ENCODE measurements around the gene EXOSC1. TPM values are rescaled to one million over a fixed set of nuclear protein-coding genes. Genes with fewer than 3 reads are reported as not detected.
"Not testable (repeated sequence)": the region's sequence is repeated elsewhere in the genome, so short reads cannot be mapped to it uniquely, and the experiment has no call there.

The EXOSC1 gene
- total RNA-seq = 24.6 TPM

DNA sequence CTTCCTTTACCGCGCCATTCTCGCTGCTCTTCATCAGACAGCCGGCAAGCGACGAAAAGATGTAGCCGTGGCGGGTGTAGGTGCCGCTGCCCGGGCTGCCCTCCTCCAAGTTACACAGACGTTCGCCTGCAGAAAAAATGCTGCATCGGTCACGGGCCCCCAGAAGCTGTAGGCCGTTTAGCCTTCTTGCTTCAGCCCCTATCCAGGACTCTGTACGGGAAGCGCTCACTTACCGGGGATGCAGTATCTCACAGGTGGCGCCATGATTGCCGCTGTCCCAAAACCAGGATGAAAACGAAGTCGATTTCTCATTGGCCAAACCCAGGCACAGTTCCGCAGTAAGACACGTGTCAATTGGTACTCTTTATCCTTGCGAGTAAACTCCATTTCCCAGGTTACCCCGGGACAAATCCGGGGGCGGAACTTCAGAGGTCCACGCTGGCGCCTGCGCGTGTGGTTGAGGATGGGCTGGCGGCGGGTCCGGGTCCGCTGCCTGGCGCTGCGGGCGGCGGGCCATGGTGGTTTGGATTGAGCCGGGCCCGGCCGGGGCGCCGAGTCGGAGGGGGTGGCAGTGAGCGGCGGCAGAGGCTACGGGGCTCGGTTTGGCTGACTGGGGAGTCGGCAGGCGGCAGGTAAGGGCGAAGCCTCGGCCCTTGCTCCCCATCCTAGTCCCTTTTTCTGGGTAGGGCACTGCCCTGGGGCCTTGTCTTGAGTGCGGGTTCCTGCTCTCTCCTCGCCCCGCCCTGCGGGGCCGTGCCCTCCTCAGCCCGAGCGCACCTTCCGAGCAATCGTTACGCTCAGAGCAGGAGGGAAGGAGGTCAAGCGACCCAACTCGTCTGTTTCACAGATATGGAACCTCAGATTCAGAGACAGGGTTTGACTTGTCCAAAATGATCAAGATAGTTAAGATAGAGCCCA lies at the start of gene EXOSC1, which contains the start of gene ZDHHC16:
Gene EXOSC1 (minus strand): TSS at position 285 of the 918 bp plus-strand sequence. CDS start 21 bp downstream, at position 264.
Gene ZDHHC16 (plus strand): TSS at position 454 of the 918 bp plus-strand sequence. CDS start 5,501 bp downstream, outside the sequence.
- peaks cover 22% of the 10 kb centered on the region for H3K4me1 ChIP-seq (ENCODE audit: insufficient read depth, low read length)
- peak within 1 kb of the TSS; percentile 65 for H3K4me3 ChIP-seq (ENCODE audit: low read length)
- no peaks in the 10 kb centered on the region for H3K27me3 ChIP-seq (ENCODE audit: insufficient read depth, low read length)
- H3K9me3 ChIP-seq (ENCODE audit: low read depth, low read length) = no peaks in the 10 kb centered on the region

DNA sequence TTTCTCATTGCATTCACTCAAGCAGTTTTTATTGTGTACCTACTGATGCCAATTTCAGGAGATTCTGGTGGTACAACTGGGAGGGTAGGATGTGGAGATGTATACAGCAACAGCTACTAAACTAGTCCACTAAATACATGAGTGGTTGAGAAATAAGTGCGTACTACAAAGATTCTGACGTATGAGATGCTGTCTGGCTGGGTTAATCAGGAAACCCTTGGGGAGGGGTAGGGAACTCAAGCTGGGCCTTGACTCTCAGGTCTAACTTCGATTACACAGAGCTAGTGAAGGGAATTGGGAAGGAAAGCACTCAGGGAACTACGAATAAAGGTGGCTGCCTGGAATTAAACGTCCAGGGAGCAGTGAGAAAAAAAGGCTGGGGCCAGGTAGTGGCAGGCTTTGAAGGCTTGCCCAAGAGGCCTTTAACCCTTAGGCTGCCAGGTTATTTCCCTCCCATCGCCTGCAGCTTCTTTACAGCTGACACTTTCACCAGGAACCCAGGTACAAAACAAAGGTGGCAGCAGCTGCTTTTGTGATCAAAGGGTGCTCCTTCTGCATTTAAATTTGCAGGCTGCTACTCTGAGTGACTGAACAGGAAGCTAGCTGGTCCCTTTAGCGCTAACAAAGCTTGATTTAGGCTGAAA lies 49.2 kb upstream of the EXOSC1 start:
- H3K9me3 ChIP-seq (ENCODE audit: low read depth, low read length) = no peaks in the 10 kb centered on the region
- H3K4me3 ChIP-seq (ENCODE audit: low read length) = no peak overlapping the region
- peaks cover 4% of the 10 kb centered on the region for H3K27me3 ChIP-seq (ENCODE audit: insufficient read depth, low read length)
- peaks cover 35% of the 10 kb centered on the region for H3K4me1 ChIP-seq (ENCODE audit: insufficient read depth, low read length)

- Histone ChIP-seq H3K4me1 (ENCODE audit: insufficient read depth, low read length) (peaks cover 27% of the 10 kb centered on the region), H3K27me3 (ENCODE audit: insufficient read depth, low read length) (no peaks in the 10 kb centered on the region), H3K9me3 (ENCODE audit: low read depth, low read length) (no peaks in the 10 kb centered on the region), H3K4me3 (ENCODE audit: low read length) (no peak overlapping the region)
Measured at GRCh38 chr10:97494151-97494550, 48.3 kb upstream of the EXOSC1 start.

DNA sequence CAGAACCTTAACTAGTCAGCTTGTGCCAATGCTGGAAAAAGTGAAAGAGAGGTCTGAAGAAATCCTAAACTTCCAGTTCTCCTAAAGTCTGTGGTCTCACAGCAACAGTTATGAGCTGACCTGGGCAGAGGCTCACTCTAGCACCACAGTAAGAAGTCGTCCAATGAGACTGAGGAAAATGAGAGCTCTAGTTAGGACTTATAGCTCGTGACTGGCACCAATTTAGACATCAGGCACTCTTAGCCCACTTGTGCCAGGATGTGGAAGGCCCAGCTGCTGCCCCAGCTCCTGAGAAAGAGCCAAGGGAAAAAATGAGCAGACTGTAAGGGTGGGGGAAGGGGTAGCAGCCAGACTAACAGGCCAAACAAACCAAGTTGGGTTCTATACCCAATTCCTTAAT lies 44.8 kb upstream of the EXOSC1 start:
- H3K4me3 ChIP-seq (ENCODE audit: low read length) = no peak overlapping the region
- no peaks in the 10 kb centered on the region for H3K9me3 ChIP-seq (ENCODE audit: low read depth, low read length)

GRCh38 chr10:97485647-97486281 lies 40.0 kb upstream of the EXOSC1 start:
- Histone ChIP-seq H3K27me3 (ENCODE audit: insufficient read depth, low read length) (no peaks in the 10 kb centered on the region), H3K9me3 (ENCODE audit: low read depth, low read length) (no peaks in the 10 kb centered on the region), H3K4me3 (ENCODE audit: low read length) (no peak overlapping the region), H3K4me1 (ENCODE audit: insufficient read depth, low read length) (peaks cover 5% of the 10 kb centered on the region)

More for the DNA sequence above, 44.8 kb upstream of the EXOSC1 start:
- no peaks in the 10 kb centered on the region for H3K27me3 ChIP-seq (ENCODE audit: insufficient read depth, low read length)
- H3K4me1 ChIP-seq (ENCODE audit: insufficient read depth, low read length) = peaks cover 16% of the 10 kb centered on the region

DNA sequence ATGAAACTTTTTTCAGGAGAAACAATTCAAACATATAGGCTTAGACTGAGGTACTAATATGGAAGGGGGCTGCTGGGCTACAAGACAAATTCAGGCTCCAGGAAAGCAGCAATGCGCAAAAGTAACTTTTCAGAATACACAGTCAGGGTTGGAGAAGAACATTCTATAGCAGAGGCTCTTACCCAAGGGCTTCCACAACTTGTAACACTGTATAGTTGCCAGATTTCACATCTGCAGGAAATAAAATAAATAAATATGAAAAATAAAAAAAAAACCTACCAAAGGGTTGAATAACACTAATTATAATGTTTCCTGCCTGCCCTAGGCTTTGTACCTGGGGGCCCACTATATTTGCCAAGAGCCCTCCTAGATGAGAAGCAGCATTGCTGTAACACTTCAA lies 38.1 kb upstream of the EXOSC1 start:
- Histone ChIP-seq H3K27me3 (ENCODE audit: insufficient read depth, low read length) (no peaks in the 10 kb centered on the region), H3K4me1 (ENCODE audit: insufficient read depth, low read length) (no peaks in the 10 kb centered on the region), H3K9me3 (ENCODE audit: low read depth, low read length) (no peaks in the 10 kb centered on the region)

GRCh38 chr10:97483506-97483905 lies 37.7 kb upstream of the EXOSC1 start:
- no peaks in the 10 kb centered on the region for H3K9me3 ChIP-seq (ENCODE audit: low read depth, low read length)

More for the DNA sequence above, 38.1 kb upstream of the EXOSC1 start:
- no peak overlapping the region for H3K4me3 ChIP-seq (ENCODE audit: low read length)

DNA sequence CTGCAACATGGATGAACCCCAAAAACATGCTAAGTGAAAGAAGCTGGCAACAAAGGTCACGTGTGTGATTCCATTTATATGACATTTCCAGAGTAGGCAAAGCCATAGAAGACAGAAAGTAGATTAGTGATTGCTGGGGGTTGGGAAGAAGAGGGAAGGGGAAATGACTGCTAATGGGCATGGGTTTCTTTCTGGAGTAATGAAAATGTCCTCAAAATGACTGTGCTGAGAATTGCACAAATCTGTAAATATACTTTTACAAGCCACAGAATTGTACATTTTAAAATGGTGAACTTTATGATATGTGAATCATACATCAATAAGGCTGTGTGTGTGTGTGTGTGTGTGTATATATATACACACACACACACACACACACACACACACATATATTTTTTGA lies 36.6 kb upstream of the EXOSC1 start:
- Histone ChIP-seq H3K27me3 (ENCODE audit: insufficient read depth, low read length) (no peaks in the 10 kb centered on the region), H3K9me3 (ENCODE audit: low read depth, low read length) (no peaks in the 10 kb centered on the region), H3K4me1 (ENCODE audit: insufficient read depth, low read length) (no peaks in the 10 kb centered on the region), H3K4me3 (ENCODE audit: low read length) (no peak overlapping the region)

More at GRCh38 chr10:97483506-97483905, 37.7 kb upstream of the EXOSC1 start:
- no peak overlapping the region for H3K4me3 ChIP-seq (ENCODE audit: low read length)
- no peaks in the 10 kb centered on the region for H3K4me1 ChIP-seq (ENCODE audit: insufficient read depth, low read length)
- H3K27me3 ChIP-seq (ENCODE audit: insufficient read depth, low read length) = no peaks in the 10 kb centered on the region

DNA sequence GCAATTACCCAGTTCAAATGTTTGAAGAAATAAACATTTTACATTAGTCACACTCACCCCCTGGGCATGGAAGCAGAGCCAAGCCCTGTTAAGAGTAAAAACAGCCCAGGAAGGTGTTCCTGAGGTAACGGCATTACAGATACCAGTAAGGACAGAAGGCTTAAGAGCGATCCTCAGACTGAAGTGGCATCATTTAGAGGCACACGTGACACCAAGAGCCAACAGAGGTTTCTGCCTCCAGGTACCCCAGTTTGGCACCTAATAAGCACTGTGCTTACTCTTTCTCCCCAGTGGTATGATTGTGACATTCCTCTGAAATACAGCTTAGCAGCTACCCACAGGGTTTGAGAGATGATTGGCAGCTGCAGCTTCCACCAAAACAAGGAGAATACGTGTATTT lies 35.3 kb upstream of the EXOSC1 start:
- Histone ChIP-seq H3K27me3 (ENCODE audit: insufficient read depth, low read length) (no peaks in the 10 kb centered on the region), H3K4me3 (ENCODE audit: low read length) (no peak overlapping the region), H3K9me3 (ENCODE audit: low read depth, low read length) (no peaks in the 10 kb centered on the region), H3K4me1 (ENCODE audit: insufficient read depth, low read length) (no peaks in the 10 kb centered on the region)

DNA sequence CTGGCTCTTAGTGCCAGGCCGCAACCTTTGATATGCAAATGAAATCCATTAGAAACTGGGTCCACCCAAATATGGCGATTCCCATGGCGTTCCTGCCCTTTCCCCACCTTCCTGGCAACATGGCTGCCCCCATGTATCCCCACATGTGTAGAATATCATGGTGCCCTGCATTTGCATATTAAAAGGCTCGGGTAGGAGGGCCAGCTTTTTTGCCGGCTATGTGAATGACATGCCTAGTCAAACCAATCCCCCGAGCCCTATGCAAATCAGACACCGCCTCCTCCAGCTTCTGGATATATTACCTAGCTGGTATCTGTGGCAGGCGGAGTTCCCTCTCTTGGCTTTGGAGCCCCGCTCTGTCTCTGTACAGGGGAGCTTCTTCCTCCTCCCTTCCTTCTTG lies 34.1 kb upstream of the EXOSC1 start:
- H3K9me3 ChIP-seq (ENCODE audit: low read depth, low read length) = no peaks in the 10 kb centered on the region
- H3K27me3 ChIP-seq (ENCODE audit: insufficient read depth, low read length) = no peaks in the 10 kb centered on the region
- no peak overlapping the region for H3K4me3 ChIP-seq (ENCODE audit: low read length)
- no peaks in the 10 kb centered on the region for H3K4me1 ChIP-seq (ENCODE audit: insufficient read depth, low read length)

GRCh38 chr10:97479410-97479809 lies 33.6 kb upstream of the EXOSC1 start:
- H3K9me3 ChIP-seq (ENCODE audit: low read depth, low read length); H3K4me3 ChIP-seq (ENCODE audit: low read length); H3K27me3 ChIP-seq (ENCODE audit: insufficient read depth, low read length); H3K4me1 ChIP-seq (ENCODE audit: insufficient read depth, low read length): not testable (repeated sequence)

GRCh38 chr10:97475936-97476594 lies 30.3 kb upstream of the EXOSC1 start:
- Histone ChIP-seq H3K9me3 (ENCODE audit: low read depth, low read length) (no peaks in the 10 kb centered on the region), H3K27me3 (ENCODE audit: insufficient read depth, low read length) (no peaks in the 10 kb centered on the region), H3K4me3 (ENCODE audit: low read length) (no peak overlapping the region), H3K4me1 (ENCODE audit: insufficient read depth, low read length) (no peaks in the 10 kb centered on the region)

GRCh38 chr10:97474918-97475317 lies 29.1 kb upstream of the EXOSC1 start:
- no peaks in the 10 kb centered on the region for H3K9me3 ChIP-seq (ENCODE audit: low read depth, low read length)
- no peaks in the 10 kb centered on the region for H3K27me3 ChIP-seq (ENCODE audit: insufficient read depth, low read length)
- H3K4me1 ChIP-seq (ENCODE audit: insufficient read depth, low read length) = no peaks in the 10 kb centered on the region
- no peak overlapping the region for H3K4me3 ChIP-seq (ENCODE audit: low read length)

DNA sequence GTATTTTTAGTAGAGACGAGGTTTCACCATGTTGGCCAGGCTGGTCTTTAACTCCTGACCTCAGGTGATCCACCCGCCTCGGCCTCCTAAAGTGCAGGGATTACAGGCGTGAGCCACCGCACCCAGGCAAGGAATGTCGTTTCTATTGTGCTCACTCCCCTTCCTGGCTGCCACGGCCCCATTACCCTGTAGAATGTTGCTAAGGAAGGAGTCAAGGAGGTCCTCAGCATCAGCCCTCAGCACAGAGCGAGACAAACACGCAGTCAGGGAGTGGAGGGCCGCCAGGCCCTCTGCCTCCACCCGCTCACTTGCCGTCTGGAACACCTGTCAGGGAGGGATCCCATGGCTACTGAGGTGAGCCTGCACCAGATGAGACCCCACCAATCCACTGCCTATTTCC lies 23.0 kb upstream of the EXOSC1 start:
- not testable (repeated sequence) for H3K4me3 ChIP-seq (ENCODE audit: low read length); H3K27me3 ChIP-seq (ENCODE audit: insufficient read depth, low read length); H3K9me3 ChIP-seq (ENCODE audit: low read depth, low read length); H3K4me1 ChIP-seq (ENCODE audit: insufficient read depth, low read length)

DNA sequence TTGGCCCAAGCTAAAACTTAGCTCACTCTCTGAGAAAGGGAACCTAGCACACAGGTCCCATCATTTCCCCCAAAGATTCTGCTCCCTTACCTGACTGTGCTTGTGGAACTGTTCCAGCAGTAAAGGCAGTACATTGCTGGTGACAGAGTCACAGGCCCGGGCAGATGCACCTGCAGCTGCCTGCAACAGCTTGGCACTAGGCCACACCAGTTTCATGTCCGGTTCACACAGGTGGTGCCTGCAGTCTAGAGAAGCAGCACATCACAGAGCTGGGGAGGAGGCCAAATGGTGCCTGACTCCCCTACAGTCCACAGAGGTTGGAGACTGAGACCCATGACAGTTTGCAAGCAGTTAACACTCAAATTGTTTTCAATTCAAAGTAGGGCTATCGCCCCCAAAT lies 22.4 kb upstream of the EXOSC1 start:
- Histone ChIP-seq H3K4me1 (ENCODE audit: insufficient read depth, low read length) (no peaks in the 10 kb centered on the region), H3K27me3 (ENCODE audit: insufficient read depth, low read length) (no peaks in the 10 kb centered on the region), H3K4me3 (ENCODE audit: low read length) (no peak overlapping the region), H3K9me3 (ENCODE audit: low read depth, low read length) (no peaks in the 10 kb centered on the region)
